GM19328 (cell line): ENCODE results near the gene DLX4.

Experiments used
- ATAC-seq: cut with Tn5 transposase; IDR thresholded peaks from one replicate; pipeline ENCODE4 v1.9.1; 2021; ENCODE audit warnings: mild to moderate bottlenecking, moderate library complexity; ENCODE audit not compliant: unreplicated experiment

The DLX4 gene

DNA sequence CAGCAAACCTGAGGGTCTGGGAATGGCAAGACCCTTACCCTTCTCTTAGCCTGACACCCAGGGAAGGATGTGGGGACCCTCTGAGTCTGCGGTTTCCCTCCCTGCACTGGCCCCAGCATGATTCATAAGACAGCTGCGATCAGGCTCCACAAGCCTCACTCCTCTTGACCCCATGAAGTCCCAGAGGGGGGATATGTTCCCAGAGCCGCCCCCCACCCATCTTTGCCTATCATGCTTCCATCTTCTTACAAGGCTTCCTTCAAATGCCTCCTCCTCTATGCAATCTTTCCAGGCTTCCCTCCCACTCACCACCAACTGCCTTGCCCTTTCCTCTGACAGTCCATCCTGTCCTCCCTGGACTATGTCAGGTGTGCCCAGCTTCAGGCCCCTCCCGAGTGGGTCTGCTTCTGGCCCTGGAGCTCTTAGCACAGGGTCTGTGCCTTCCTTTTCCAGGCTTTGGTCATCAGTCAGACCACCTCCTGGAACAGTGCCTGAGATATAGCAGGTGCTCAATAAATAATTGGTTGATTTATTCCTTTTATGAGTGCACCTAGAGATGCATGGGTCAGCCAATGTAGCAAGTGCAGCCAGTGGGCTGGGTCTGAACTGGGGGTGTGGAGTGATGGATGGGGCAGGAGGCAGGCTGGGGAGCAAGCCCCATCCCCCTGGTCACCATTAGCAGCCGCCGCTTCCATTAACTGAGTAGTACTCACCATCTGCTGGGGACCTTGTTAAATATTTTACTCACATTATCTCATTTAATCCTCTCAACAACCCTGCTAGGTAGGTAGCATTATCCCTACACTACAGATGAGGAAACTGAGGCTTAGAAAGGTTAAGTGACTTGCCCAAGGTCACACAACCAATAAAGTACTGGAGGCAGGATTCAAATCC is 17.7 kb downstream of the DLX4 start:
- no peak for ATAC-seq

GRCh38 chr17:49987290-49987585 is 18.2 kb downstream of the DLX4 start:
- no peak for ATAC-seq

- no peak for ATAC-seq
Observed at GRCh38 chr17:49987681-49988441, 18.9 kb downstream of the DLX4 start.

DNA sequence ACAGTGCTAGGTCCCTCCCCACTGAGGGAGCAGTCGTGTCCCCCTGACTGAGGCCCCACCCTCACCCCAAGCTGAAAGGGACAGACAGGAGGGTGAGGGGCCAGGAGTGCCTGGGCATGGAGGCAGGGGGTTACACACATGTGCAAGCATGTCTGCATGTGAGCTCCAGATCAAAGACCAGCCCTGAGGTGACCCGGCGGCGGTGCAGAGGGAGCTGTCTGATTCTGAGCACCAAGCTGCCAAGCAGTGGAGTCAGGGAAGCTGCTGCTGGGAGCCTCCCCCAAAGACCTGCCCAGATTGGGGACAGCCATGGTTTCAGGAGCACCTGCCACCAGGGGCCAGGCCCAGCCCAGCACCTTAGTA is 20.5 kb downstream of the DLX4 start:
- no peak for ATAC-seq

DNA sequence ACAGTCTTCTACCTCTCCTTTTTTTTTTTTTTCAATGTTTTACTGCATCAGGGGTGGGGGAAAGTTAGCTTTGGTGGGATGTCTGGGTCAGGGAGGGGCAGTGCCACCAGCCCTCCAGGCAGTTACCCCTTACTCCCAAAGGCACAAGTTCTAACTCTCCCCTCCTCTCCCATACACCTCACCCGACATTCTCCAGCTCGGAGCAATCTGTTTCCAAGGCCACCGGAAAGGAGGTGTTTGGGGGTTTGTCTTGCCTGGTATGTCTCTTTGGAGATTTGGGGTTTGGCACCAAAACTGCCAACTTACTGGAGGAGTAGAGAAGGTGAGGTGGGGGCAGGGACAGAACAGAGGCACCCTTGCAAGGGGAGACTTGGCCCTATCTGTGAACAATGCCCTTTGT is 21.3 kb downstream of the DLX4 start:
- no peak for ATAC-seq

DNA sequence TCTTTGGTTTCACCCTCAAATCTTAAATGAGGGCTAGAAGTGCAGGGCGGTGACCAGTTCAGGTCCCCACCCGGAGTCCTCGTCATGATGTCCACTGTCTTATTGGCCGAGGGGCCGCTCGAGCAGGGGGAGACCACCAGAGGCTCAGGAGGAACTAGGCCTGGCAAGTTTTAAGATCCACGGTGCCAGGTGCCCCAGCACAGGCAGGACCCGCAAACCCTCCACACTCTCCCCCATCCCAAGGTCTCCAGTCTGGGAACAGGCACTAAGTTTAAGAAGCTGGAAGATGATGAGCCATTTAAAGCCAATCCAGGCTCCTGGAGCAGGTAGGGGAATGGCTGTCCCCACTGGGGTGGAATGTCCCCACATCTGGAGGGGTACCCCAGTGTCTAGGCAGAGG is 21.9 kb downstream of the DLX4 start:
- ATAC-seq, result no peak

DNA sequence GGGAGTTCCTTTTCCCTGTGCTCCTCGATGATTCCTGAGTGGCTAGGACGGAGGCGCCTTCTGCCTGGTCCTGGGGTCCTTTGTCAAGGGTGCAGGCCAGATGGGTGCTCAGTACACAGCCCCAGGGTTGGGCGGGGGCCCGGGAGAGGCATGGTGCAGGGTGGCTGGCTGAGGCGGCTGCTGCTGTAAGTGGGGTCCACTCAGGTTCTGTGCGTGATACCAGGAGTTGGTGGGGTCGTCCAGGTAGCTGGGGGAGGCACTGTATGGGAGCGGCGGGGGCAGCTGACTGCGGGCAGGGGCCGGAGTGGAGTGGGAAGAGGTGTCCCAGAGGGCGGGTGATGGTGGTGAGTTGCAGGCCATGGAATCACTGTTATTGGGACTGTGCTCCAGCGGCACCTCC is 22.4 kb downstream of the DLX4 start:
- no peak for ATAC-seq

DNA sequence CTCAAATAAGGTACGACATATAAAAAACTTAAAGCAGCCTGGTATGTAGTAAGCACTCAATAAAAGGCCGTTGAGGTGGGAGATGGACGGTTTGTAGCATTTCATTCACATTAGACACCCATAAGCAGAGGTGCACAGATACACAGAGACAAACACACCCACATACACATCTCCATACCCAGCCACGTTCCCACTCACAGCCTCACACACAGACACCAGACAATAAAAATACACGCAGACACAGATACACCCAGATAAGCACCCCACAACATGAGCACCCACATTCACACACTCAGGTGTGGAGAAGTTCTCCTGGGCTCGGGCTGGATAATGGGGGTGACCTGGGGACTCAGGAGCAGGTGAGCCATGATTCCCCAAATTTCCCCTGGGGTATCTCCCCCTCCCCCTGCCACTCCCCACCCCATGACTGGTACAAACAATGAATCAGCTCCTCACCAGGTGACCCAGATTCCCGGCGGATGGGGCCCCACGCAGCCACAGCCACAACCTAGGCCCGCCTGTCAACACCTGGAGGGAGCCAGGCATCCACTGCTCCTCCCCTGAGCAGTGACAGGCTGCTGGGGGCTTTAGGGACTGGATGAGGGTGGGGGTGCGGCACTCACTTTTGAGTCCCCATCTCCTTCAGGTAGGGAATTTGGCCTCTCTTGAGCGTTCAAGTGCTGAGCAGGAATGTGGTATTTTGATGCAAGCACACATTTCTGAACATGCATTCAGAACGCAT is 23.4 kb downstream of the DLX4 start:
- no peak for ATAC-seq

DNA sequence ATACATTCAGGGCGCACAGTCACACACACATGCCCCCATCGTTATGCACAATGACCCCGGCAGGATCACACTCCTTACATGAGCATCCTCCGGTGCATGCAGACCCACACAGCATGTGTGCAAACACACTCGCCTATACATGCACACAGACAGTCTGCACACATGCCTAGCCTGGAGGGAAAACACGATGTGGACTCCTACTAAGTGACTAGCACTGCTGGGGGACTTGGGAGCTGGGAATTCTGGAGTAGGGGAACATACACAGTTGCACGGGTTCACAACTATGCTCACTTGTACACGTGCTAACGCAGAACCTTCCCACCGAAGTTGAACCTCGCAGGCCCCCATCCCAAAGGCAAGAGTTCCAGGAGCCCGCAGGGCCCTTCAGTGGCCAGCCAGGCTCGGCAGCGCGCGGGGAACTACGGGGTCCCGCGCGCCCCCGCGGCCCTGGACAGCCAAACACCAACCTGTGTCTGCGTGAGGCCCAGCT is 24.0 kb downstream of the DLX4 start:
- no peak for ATAC-seq

- ATAC-seq, result no peak
Observed at GRCh38 chr17:49993423-49994060, 24.6 kb downstream of the DLX4 start.

DNA sequence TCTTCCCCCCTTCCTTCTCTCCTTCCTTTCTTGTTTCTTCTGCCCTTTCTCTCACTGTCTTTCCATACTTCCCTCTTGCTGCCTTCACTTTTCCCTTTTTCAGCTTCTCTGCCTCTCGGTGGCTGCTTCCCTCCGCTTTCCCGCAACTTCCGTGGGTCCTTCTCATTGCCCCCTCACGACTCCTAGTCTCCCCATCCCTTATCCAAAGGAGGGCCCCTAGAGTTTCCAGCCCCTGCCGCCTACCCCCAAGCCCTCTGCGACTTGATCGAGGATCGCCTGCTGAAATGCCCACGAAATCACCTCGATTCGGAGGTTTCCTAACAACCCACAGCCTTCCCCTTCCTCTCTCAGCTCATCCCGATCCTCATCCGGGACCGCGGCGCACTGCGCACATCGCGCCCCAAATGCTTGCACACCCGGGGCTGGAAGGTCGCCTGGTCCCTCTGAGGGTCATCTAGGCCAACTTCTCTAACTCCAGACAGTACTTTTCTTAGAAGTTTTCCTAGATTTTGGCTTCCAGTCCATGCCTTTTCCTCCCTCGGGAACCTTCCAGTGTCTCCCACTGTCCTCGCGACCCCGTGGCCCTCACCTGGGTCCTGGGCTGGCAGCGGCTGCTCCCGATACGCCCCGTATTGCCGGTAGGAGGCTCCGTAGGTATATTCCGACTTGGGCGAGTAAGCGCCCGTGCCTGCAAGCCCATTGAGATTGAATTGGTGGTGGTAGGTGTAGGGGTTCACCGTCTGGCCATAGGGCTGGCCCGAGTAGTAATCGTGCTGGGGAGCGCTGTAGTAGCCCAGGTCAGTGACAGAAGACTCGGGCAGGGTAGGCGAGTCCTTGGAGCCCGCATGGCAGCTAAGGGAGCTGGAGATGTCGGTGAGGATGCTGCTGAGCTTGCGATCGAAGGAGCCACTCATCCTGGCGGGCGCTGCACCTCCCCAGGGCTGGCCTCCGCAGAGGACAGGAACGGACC is 25.4 kb downstream of the DLX4 start:
- ATAC-seq, result no peak

DNA sequence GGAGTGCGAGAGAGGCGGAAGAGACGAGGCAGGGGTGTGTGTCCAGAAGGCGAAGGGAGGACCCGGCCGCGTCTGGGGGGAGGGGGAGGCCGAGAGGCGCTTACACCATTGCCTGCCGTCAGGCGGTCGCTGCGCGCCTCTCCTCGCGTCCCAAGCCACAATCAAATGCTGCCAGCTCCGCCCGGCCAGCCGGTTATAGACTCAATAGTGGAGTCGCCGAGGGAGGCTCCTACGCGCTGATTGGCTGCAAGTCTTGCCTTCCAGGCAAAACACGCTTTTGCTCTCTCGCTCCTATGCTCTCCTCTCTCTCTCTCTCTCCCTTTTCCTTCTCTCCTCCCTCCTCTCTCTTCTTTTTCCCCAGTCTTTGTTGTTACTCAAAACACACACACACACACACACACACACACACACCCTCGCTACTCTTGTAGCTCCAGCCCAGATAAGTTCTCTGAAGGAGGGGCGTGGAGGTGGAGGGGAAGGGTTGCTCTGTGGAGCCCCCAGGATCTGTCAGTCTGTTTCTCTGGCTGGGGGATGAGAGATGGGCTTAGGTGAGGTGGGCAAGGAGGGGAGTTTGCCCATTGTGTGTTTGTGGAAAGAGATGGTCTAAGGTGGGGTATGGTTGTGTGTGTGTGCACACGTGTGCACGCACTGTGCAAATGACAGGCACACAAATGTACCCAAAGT is 26.2 kb downstream of the DLX4 start, which contains the start of gene DLX3:
Gene DLX3 (minus strand): TSS at position 170 of the 684 bp plus-strand sequence. CDS start 226 bp downstream, outside the sequence.
- no peak for ATAC-seq

GRCh38 chr17:49996121-49996494 is 27.1 kb downstream of the DLX4 start:
- no peak for ATAC-seq

GRCh38 chr17:49996495-49997300 is 27.7 kb downstream of the DLX4 start:
- no peak for ATAC-seq

DNA sequence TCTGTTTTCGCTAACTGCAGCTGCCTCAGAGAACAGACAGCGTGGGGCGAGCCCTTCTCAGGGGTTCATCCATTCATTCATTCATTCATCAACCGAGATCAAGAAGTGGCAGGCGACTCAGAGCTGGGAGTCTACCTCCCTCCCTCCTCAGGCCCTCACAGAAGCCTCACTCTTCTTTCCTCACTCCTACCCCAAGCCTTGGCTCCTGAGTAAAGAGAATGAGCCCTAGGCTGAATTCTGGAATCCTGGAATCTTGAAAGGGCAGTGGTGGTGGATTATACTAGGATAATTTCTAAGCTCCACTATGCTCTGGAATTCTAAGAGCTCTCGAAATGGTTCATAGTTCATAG is 28.3 kb downstream of the DLX4 start:
- ATAC-seq, result no peak

- no peak for ATAC-seq
Observed at GRCh38 chr17:49997773-49998703, 29.0 kb downstream of the DLX4 start.

DNA sequence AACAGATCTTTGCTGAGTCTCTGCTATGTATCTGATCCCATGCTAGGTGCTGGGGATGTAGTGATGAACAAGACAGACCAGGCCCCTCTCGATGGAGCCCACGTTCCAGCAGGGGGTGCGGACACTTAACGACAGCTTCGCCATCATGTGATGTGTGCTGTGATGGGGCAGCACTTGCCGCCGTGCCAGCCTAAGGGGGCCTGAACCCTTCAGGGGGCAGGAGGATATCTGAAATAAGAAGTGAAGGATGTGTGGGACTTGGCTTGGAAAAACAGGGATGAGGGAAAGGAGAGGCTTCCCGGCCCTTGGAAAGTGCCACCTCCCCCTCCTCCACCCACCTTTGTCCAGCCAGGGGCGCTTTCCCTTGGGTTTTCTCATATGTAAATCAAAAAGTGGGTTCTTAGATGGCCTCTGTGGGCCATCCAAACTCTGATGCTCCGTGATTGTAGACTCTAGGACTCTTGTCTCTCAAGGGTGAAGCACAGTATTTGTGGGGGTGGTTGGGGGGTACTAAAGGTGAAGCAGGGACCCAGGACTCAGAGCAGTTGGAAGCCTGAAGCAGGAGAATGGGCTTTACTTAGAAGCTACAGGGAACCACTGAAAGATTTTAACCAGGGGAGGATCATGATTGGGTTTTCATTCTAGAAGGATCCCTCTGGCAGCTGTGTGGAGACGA is 30.0 kb downstream of the DLX4 start:
- no peak for ATAC-seq
